Astrocyte (in vitro differentiated cells and primary cell): Measurements from ENCODE around the gene PDGFC.

ENCODE experiments used
- EZH2 ChIP-seq: IDR thresholded peaks from 2 replicates; pipeline ENCODE4 v1.6.1; 2012; ENCODE audit warnings: mild to moderate bottlenecking, low read length, inconsistent platforms; ENCODE audit not compliant: insufficient read depth
- TF ChIP-seq, protein P1 (sequence below): IDR thresholded peaks from 2 replicates; pipeline ENCODE4 v1.5.1; 2011; ENCODE audit warnings: low read depth, mild to moderate bottlenecking, inconsistent platforms, low read length, moderate library complexity; ENCODE audit not compliant: insufficient read depth

DNA sequence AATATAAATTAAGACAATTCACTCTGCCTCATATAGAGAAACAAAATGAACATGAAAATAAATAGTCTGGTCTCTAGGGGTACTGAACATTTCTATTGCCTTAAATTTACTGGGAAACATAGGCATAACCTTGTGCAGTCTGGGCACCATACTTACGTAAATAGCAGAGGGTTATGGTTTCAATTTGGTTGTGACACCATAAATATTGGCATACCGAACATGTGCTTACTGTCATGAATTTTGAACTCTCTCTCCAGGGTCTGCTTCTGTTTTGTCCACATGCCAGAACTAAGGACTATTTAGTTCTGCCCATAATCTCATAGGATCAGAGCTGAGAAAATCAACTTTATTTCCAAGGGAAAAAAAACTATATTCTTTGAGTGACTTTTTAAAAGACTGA lies 17.6 kb downstream of the PDGFC start:
- TF ChIP-seq, protein P1, sequence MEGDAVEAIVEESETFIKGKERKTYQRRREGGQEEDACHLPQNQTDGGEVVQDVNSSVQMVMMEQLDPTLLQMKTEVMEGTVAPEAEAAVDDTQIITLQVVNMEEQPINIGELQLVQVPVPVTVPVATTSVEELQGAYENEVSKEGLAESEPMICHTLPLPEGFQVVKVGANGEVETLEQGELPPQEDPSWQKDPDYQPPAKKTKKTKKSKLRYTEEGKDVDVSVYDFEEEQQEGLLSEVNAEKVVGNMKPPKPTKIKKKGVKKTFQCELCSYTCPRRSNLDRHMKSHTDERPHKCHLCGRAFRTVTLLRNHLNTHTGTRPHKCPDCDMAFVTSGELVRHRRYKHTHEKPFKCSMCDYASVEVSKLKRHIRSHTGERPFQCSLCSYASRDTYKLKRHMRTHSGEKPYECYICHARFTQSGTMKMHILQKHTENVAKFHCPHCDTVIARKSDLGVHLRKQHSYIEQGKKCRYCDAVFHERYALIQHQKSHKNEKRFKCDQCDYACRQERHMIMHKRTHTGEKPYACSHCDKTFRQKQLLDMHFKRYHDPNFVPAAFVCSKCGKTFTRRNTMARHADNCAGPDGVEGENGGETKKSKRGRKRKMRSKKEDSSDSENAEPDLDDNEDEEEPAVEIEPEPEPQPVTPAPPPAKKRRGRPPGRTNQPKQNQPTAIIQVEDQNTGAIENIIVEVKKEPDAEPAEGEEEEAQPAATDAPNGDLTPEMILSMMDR: no peak
- TF ChIP-seq EZH2: no peak
